ENCODE results near the gene PKMYT1. TPM values are rescaled to one million over a fixed set of nuclear protein-coding genes. Genes with fewer than 3 reads are reported as not detected.

Gene PKMYT1
- total and polyA plus RNA-seq, 9 of the 15 experiments (the other 6 are each of a cell fraction or from before 2014, with no cell fraction given): 8.7 to 201 (median 37.8) TPM

DNA sequence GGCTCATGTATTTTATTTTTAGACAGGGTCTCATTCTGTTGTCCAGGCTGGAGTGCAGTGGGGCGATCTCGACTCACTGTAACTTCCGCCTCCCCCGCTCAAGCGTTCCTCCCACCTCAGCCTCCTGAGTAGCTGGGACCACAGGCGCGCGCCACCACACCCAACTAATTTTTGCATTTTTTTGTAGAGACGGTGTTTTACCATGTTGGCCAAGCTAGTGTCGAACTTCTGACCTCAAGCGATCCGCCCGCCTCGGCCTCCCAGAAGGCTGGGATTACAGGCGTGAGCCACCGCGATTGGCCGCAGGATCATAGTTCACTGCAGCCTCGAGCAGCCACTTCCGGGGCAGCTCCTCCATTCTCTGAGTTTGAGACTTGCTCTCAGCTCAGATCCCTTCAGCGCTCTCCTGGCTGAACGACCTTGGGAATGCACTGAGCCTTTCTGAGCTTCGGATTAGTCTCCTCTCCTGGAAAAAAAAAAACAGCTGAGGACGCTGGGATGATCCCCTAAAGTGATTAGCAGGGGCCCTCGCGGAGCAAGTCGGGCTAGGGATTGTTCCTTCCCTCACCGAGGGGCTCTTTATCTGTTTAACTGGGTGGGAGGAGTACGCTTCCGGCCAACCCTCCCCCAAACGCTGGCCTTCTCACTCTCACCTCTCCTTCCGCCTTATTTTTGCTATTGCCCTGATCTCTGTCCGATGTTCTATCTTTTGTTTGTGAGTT, 1.1 kb upstream of the PKMYT1 start (continued):
- TF ChIP-seq, protein P1, sequence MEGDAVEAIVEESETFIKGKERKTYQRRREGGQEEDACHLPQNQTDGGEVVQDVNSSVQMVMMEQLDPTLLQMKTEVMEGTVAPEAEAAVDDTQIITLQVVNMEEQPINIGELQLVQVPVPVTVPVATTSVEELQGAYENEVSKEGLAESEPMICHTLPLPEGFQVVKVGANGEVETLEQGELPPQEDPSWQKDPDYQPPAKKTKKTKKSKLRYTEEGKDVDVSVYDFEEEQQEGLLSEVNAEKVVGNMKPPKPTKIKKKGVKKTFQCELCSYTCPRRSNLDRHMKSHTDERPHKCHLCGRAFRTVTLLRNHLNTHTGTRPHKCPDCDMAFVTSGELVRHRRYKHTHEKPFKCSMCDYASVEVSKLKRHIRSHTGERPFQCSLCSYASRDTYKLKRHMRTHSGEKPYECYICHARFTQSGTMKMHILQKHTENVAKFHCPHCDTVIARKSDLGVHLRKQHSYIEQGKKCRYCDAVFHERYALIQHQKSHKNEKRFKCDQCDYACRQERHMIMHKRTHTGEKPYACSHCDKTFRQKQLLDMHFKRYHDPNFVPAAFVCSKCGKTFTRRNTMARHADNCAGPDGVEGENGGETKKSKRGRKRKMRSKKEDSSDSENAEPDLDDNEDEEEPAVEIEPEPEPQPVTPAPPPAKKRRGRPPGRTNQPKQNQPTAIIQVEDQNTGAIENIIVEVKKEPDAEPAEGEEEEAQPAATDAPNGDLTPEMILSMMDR (IDR thresholded peaks at IDR 0.05 in 2 of 3, conservative IDR thresholded peaks at IDR 0.05 in 1 of 3; ENCODE audit: insufficient read depth in 2 of 3, low read depth in 1 of 3, low read length in 3 of 3): no peak
- TF ChIP-seq SMARCC2 (IDR thresholded peaks at IDR 0.05; ENCODE audit: low read depth) (no peak), HMG20A (CRISPR knock-in tag; conservative IDR thresholded peaks at IDR 0.05) (no peak), HNRNPUL1 (IDR thresholded peaks at IDR 0.05; ENCODE audit: low read length) (no peak), GATAD2B (IDR thresholded peaks at IDR 0.05; ENCODE audit: borderline replicate concordance) (no peak), E2F3 (CRISPR knock-in tag; IDR thresholded peaks at IDR 0.05) (no peak), TGIF2 (CRISPR knock-in tag; IDR thresholded peaks at IDR 0.05) (no peak), MYBL2 (IDR thresholded peaks at IDR 0.05; ENCODE audit: low read depth) (no peak), MYBL2 (CRISPR knock-in tag; IDR thresholded peaks at IDR 0.05; ENCODE audit: borderline replicate concordance) (no peak), ZNF23 (CRISPR knock-in tag; IDR thresholded peaks at IDR 0.05) (no peak), GABPB1 (CRISPR knock-in tag; IDR thresholded peaks at IDR 0.05) (peak; percentile 72), ZNF76 (CRISPR knock-in tag; IDR thresholded peaks at IDR 0.05; ENCODE audit: borderline replicate concordance) (no peak), MTA2 (IDR thresholded peaks at IDR 0.05; ENCODE audit: low read depth) (no peak), ZKSCAN3 (CRISPR knock-in tag; IDR thresholded peaks at IDR 0.05) (no peak)
- TF ChIP-seq, protein P2, sequence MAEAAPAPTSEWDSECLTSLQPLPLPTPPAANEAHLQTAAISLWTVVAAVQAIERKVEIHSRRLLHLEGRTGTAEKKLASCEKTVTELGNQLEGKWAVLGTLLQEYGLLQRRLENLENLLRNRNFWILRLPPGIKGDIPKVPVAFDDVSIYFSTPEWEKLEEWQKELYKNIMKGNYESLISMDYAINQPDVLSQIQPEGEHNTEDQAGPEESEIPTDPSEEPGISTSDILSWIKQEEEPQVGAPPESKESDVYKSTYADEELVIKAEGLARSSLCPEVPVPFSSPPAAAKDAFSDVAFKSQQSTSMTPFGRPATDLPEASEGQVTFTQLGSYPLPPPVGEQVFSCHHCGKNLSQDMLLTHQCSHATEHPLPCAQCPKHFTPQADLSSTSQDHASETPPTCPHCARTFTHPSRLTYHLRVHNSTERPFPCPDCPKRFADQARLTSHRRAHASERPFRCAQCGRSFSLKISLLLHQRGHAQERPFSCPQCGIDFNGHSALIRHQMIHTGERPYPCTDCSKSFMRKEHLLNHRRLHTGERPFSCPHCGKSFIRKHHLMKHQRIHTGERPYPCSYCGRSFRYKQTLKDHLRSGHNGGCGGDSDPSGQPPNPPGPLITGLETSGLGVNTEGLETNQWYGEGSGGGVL (CRISPR knock-in tag; IDR thresholded peaks at IDR 0.05): no peak
- TF ChIP-seq, protein P3, sequence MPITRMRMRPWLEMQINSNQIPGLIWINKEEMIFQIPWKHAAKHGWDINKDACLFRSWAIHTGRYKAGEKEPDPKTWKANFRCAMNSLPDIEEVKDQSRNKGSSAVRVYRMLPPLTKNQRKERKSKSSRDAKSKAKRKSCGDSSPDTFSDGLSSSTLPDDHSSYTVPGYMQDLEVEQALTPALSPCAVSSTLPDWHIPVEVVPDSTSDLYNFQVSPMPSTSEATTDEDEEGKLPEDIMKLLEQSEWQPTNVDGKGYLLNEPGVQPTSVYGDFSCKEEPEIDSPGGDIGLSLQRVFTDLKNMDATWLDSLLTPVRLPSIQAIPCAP (CRISPR knock-in tag; IDR thresholded peaks at IDR 0.05; ENCODE audit: borderline replicate concordance): no peak
- TF ChIP-seq, protein P4, sequence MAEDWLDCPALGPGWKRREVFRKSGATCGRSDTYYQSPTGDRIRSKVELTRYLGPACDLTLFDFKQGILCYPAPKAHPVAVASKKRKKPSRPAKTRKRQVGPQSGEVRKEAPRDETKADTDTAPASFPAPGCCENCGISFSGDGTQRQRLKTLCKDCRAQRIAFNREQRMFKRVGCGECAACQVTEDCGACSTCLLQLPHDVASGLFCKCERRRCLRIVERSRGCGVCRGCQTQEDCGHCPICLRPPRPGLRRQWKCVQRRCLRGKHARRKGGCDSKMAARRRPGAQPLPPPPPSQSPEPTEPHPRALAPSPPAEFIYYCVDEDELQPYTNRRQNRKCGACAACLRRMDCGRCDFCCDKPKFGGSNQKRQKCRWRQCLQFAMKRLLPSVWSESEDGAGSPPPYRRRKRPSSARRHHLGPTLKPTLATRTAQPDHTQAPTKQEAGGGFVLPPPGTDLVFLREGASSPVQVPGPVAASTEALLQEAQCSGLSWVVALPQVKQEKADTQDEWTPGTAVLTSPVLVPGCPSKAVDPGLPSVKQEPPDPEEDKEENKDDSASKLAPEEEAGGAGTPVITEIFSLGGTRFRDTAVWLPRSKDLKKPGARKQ (CRISPR knock-in tag; IDR thresholded peaks at IDR 0.05): no peak
- TF ChIP-seq, protein P5, sequence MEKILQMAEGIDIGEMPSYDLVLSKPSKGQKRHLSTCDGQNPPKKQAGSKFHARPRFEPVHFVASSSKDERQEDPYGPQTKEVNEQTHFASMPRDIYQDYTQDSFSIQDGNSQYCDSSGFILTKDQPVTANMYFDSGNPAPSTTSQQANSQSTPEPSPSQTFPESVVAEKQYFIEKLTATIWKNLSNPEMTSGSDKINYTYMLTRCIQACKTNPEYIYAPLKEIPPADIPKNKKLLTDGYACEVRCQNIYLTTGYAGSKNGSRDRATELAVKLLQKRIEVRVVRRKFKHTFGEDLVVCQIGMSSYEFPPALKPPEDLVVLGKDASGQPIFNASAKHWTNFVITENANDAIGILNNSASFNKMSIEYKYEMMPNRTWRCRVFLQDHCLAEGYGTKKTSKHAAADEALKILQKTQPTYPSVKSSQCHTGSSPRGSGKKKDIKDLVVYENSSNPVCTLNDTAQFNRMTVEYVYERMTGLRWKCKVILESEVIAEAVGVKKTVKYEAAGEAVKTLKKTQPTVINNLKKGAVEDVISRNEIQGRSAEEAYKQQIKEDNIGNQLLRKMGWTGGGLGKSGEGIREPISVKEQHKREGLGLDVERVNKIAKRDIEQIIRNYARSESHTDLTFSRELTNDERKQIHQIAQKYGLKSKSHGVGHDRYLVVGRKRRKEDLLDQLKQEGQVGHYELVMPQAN (IDR thresholded peaks at IDR 0.05; ENCODE audit: borderline replicate concordance): 0 out of 2 replicates have a peak, but pooled peaks have one; percentile 2
